Measurements from ENCODE around the gene CRYGN.

DNA sequence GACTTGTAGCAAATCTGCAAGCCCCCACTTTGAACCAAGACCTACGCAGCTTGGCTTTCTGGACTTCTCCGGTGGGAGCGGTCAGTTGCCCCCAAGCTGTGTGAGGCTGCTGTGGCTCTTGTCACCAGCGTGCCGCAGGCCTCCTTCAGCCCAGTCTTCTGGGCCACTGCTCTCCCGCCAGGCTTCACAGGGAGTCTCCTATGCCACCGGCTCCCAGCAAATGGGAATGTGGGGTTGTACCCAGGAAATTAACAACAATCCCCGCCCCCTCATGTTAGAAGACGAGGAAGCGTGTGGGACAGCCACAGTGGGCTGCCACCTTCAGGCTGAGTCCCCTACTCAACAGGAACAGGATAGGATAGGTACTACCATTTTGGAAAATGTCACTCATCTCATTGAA is 34.4 kb downstream of the CRYGN start:
- TF ChIP-seq, protein P1, sequence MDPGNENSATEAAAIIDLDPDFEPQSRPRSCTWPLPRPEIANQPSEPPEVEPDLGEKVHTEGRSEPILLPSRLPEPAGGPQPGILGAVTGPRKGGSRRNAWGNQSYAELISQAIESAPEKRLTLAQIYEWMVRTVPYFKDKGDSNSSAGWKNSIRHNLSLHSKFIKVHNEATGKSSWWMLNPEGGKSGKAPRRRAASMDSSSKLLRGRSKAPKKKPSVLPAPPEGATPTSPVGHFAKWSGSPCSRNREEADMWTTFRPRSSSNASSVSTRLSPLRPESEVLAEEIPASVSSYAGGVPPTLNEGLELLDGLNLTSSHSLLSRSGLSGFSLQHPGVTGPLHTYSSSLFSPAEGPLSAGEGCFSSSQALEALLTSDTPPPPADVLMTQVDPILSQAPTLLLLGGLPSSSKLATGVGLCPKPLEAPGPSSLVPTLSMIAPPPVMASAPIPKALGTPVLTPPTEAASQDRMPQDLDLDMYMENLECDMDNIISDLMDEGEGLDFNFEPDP (CRISPR knock-in tag; conservative IDR thresholded peaks at IDR 0.05), result no peak
- TF ChIP-seq NFATC3 (CRISPR knock-in tag; IDR thresholded peaks at IDR 0.05), result no peak
- TF ChIP-seq HDAC2 (CRISPR knock-in tag; IDR thresholded peaks at IDR 0.05), result no peak
- TF ChIP-seq HDAC6 (IDR thresholded peaks at IDR 0.05; ENCODE audit: low read depth, low read length), result no peak
- TF ChIP-seq YEATS2 (CRISPR knock-in tag; IDR thresholded peaks at IDR 0.05; ENCODE audit: borderline replicate concordance), result no peak
- TF ChIP-seq JUNB (CRISPR knock-in tag; IDR thresholded peaks at IDR 0.05; ENCODE audit: borderline replicate concordance), result no peak
- TF ChIP-seq TP53 (CRISPR knock-in tag; conservative IDR thresholded peaks at IDR 0.05), result no peak
- no peak for TF ChIP-seq ZFP36 (IDR thresholded peaks at IDR 0.05; ENCODE audit: borderline replicate concordance, low read depth, low read length, partially characterized antibody)
- TF ChIP-seq, protein P2, sequence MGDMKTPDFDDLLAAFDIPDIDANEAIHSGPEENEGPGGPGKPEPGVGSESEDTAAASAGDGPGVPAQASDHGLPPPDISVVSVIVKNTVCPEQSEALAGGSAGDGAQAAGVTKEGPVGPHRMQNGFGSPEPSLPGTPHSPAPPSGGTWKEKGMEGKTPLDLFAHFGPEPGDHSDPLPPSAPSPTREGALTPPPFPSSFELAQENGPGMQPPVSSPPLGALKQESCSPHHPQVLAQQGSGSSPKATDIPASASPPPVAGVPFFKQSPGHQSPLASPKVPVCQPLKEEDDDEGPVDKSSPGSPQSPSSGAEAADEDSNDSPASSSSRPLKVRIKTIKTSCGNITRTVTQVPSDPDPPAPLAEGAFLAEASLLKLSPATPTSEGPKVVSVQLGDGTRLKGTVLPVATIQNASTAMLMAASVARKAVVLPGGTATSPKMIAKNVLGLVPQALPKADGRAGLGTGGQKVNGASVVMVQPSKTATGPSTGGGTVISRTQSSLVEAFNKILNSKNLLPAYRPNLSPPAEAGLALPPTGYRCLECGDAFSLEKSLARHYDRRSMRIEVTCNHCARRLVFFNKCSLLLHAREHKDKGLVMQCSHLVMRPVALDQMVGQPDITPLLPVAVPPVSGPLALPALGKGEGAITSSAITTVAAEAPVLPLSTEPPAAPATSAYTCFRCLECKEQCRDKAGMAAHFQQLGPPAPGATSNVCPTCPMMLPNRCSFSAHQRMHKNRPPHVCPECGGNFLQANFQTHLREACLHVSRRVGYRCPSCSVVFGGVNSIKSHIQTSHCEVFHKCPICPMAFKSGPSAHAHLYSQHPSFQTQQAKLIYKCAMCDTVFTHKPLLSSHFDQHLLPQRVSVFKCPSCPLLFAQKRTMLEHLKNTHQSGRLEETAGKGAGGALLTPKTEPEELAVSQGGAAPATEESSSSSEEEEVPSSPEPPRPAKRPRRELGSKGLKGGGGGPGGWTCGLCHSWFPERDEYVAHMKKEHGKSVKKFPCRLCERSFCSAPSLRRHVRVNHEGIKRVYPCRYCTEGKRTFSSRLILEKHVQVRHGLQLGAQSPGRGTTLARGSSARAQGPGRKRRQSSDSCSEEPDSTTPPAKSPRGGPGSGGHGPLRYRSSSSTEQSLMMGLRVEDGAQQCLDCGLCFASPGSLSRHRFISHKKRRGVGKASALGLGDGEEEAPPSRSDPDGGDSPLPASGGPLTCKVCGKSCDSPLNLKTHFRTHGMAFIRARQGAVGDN (CRISPR knock-in tag; IDR thresholded peaks at IDR 0.05), result no peak
